SK-N-SH treated with all-trans-retinoic acid at 6 μM for 48 hours (cell line): ENCODE data around the gene WEE2.
A peak's percentile ranks its signal among the peaks of the same experiment; 100 is the strongest.

Experiments
- ATAC-seq: fragments of 200-7000 bp; cut with Tn5 transposase; 3 replicates; pipeline ENCODE4 v1.9.1; 2020; ENCODE audit warnings: mild to moderate bottlenecking, moderate library complexity
- ARNTL ChIP-seq: fragments of 450-650 bp; formaldehyde crosslinking; IDR thresholded peaks from 2 replicates; pipeline ENCODE4 v1.5.0; 2020; ENCODE audit warnings: low read depth, mild to moderate bottlenecking, moderate library complexity, borderline replicate concordance
- BACH2 ChIP-seq: fragments of 250-450 bp; sonication (Bioruptor Pico); IDR thresholded peaks from 2 replicates; pipeline ENCODE4 v1.9.0; 2021; ENCODE audit warnings: mild to moderate bottlenecking, borderline replicate concordance
- CSDC2 ChIP-seq: fragments of 250-450 bp; sonication (Bioruptor Pico); IDR thresholded peaks from 2 replicates; pipeline ENCODE4 v1.5.0; 2020; ENCODE audit warnings: mild to moderate bottlenecking, moderate library complexity
- ESRRG ChIP-seq: fragments of 250-450 bp; sonication (Bioruptor Pico); IDR thresholded peaks from 2 replicates; pipeline ENCODE4 v1.6.1; 2021; ENCODE audit warnings: mild to moderate bottlenecking
- GLIS3 ChIP-seq: fragments of 250-450 bp; sonication (Bioruptor Pico); IDR thresholded peaks from 2 replicates; pipeline ENCODE4 v1.5.0; 2020; ENCODE audit warnings: mild to moderate bottlenecking, moderate library complexity
- ISL1 ChIP-seq: fragments of 250-450 bp; sonication (Bioruptor Pico); IDR thresholded peaks from 2 replicates; pipeline ENCODE4 v2.1.2; 2022; ENCODE audit warnings: mild to moderate bottlenecking, moderate library complexity
- PATZ1 ChIP-seq: fragments of 250-450 bp; sonication (Bioruptor Pico); IDR thresholded peaks from 2 replicates; pipeline ENCODE4 v1.8.0; 2020; ENCODE audit warnings: mild to moderate bottlenecking, moderate library complexity, borderline replicate concordance
- POU6F1 ChIP-seq: fragments of 250-450 bp; sonication (Bioruptor Pico); IDR thresholded peaks from 2 replicates; pipeline ENCODE4 v1.8.0; 2021; ENCODE audit warnings: low read depth, mild to moderate bottlenecking, moderate library complexity, borderline replicate concordance
- PPARA ChIP-seq: fragments of 250-450 bp; sonication (Bioruptor Pico); IDR thresholded peaks from 2 replicates; pipeline ENCODE4 v1.5.0; 2020; ENCODE audit warnings: mild to moderate bottlenecking, borderline replicate concordance
- RARB ChIP-seq: fragments of 250-450 bp; sonication (Bioruptor Pico); IDR thresholded peaks from 2 replicates; pipeline ENCODE4 v1.8.0; 2021; ENCODE audit warnings: mild to moderate bottlenecking, moderate library complexity
- TCF4 ChIP-seq: fragments of 250-450 bp; sonication (Bioruptor Pico); IDR thresholded peaks from 2 replicates; pipeline ENCODE4 v1.8.0; 2021; ENCODE audit warnings: mild to moderate bottlenecking, moderate library complexity, borderline replicate concordance
- TSHZ2 ChIP-seq: fragments of 250-450 bp; sonication (Bioruptor Pico); IDR thresholded peaks from 2 replicates; pipeline ENCODE4 v1.5.0; 2020; ENCODE audit warnings: mild to moderate bottlenecking, moderate library complexity
- ZC3H10 ChIP-seq: fragments of 250-450 bp; sonication (Bioruptor Pico); IDR thresholded peaks from 2 replicates; pipeline ENCODE4 v1.5.1; 2021; ENCODE audit warnings: mild to moderate bottlenecking, moderate library complexity
- ZFP3 ChIP-seq: fragments of 250-450 bp; sonication (Bioruptor Pico); IDR thresholded peaks from 2 replicates; pipeline ENCODE4 v1.5.0; 2020; ENCODE audit warnings: mild to moderate bottlenecking, moderate library complexity
- ZFP30 ChIP-seq: fragments of 450-650 bp; formaldehyde crosslinking; IDR thresholded peaks from 2 replicates; pipeline ENCODE4 v1.5.0; 2022; ENCODE audit warnings: mild to moderate bottlenecking, moderate library complexity
- ZNF565 ChIP-seq: fragments of 450-650 bp; formaldehyde crosslinking; conservative IDR thresholded peaks from 2 replicates; pipeline ENCODE4 v1.5.0; 2020; ENCODE audit warnings: low read depth, mild to moderate bottlenecking, moderate library complexity
- ZNF70 ChIP-seq: fragments of 450-650 bp; formaldehyde crosslinking; IDR thresholded peaks from 2 replicates; pipeline ENCODE4 v1.5.0; 2020; ENCODE audit warnings: mild to moderate bottlenecking, moderate library complexity
- ZNF8 ChIP-seq: fragments of 450-650 bp; formaldehyde crosslinking; IDR thresholded peaks from 2 replicates; pipeline ENCODE4 v1.5.0; 2020; ENCODE audit warnings: mild to moderate bottlenecking, moderate library complexity

The WEE2 gene

GRCh38 chr7:141729020-141729419 is 20.9 kb downstream of the WEE2 start:
- ATAC-seq, result no peak
- TF ChIP-seq RARB (CRISPR knock-in tag), result no peak
- no peak for TF ChIP-seq ZNF565 (CRISPR knock-in tag)
- TF ChIP-seq GLIS3 (CRISPR knock-in tag), result no peak
- no peak for TF ChIP-seq PPARA (CRISPR knock-in tag)

- no peak for ATAC-seq
- TF ChIP-seq ZNF8, result no peak
- TF ChIP-seq PPARA (CRISPR knock-in tag), result no peak
- TF ChIP-seq ESRRG (CRISPR knock-in tag), result no peak
- no peak for TF ChIP-seq TSHZ2 (CRISPR knock-in tag)
Measured at GRCh38 chr7:141731476-141732149, 23.5 kb downstream of the WEE2 start.

- TF ChIP-seq ZFP30 (CRISPR knock-in tag), result no peak
- TF ChIP-seq ZNF70, result no peak
- TF ChIP-seq ZNF565 (CRISPR knock-in tag), result no peak
- TF ChIP-seq BACH2, result no peak
- no peak for TF ChIP-seq ISL1
- TF ChIP-seq ZC3H10 (CRISPR knock-in tag), result no peak
- TF ChIP-seq TSHZ2 (CRISPR knock-in tag), result no peak
- no peak for TF ChIP-seq ARNTL (CRISPR knock-in tag)
- ATAC-seq, result peak; percentile 24
Measured at GRCh38 chr7:141737118-141737835, 29.1 kb downstream of the WEE2 start.

GRCh38 chr7:141737836-141738591 is 29.9 kb downstream of the WEE2 start, which contains the start of gene SSBP1:
Gene SSBP1 (plus strand): TSS chr7:141738358. CDS start chr7:141739167, 809 bp downstream.
- peak; percentile 94 for ATAC-seq
- TF ChIP-seq POU6F1 (CRISPR knock-in tag) (peak; percentile 89; the same call in 1 of the 2 replicates), BACH2 (no peak), PATZ1 (no peak), CSDC2 (CRISPR knock-in tag) (peak; percentile 75; the same call in 1 of the 2 replicates), ARNTL (CRISPR knock-in tag) (0 out of 2 replicates have a peak, but pooled peaks have one; percentile 58), ZFP30 (CRISPR knock-in tag) (0 out of 2 replicates have a peak, but pooled peaks have one; percentile 26), ZNF70 (no peak), ZNF8 (peak; percentile 53; the same call in 1 of the 2 replicates), TCF4 (CRISPR knock-in tag) (peak; percentile 45; the same call in 1 of the 2 replicates), ZFP3 (CRISPR knock-in tag) (0 out of 2 replicates have a peak, but pooled peaks have one; percentile 52), TSHZ2 (CRISPR knock-in tag) (peak; percentile 62; the same call in 1 of the 2 replicates)
